Uterus (tissue), 4 donors: Measurements from ENCODE around the gene EML1. TPM values are rescaled to one million over a fixed set of nuclear protein-coding genes. Genes with fewer than 3 reads are reported as not detected.

Experiments used
- DNase-seq, 2 donors: peaks; one replicate each; pipeline ENCODE4 v3.0.0-alpha.2; 2019 to 2020
- H3K27ac ChIP-seq, 2 donors: fragments of 200-600 bp; sonication (generic); 1 replicate in 1 of 2; 2 replicates in 1 of 2; pipeline ENCODE4 v1.5.1; 2016 to 2018
- H3K27me3 ChIP-seq, 2 donors: fragments of 200-600 bp; sonication (generic); one replicate each; pipeline ENCODE4 v1.5.1; 2018 to 2019; ENCODE audit warnings: control low read depth in 1 of 2
- H3K36me3 ChIP-seq, 2 donors: fragments of 200-600 bp; sonication (generic); one replicate each; pipeline ENCODE4 v1.5.1; 2019; ENCODE audit warnings: control low read depth in 1 of 2
- H3K4me1 ChIP-seq, 2 donors: fragments of 200-600 bp; sonication (generic); one replicate each; pipeline ENCODE4 v1.5.1; 2018 to 2019; ENCODE audit warnings: control low read depth in 1 of 2
- H3K4me3 ChIP-seq, 2 donors: fragments of 200-600 bp; sonication (generic); 1 replicate in 1 of 2; 2 replicates in 1 of 2; pipeline ENCODE4 v1.5.1; 2018 to 2019; ENCODE audit warnings: mild to moderate bottlenecking in 1 of 2
- H3K9me3 ChIP-seq, 2 donors: fragments of 200-600 bp; sonication (generic); one replicate each; pipeline ENCODE4 v1.5.1; 2019; ENCODE audit warnings: control low read depth in 1 of 2
- POLR2A ChIP-seq, 2 donors: fragments of 450-650 bp; IDR thresholded peaks; one replicate each; pipeline ENCODE4 v1.6.1; 2016; ENCODE audit warnings: antibody characterized with exemption in 2 of 2, mild to moderate bottlenecking in 1 of 2, moderate library complexity in 1 of 2
- intact Hi-C: fragments of 100-400 bp; cut with DNase I; formaldehyde crosslinking; loops from one replicate; pipeline ENCODE4 v1.15.1; 2023; ENCODE audit warnings: low total_unique reads
- total RNA-seq, 4 donors: library from RNA; depleted of rRNA in 3 of 4; stranded (reverse); fragments of >200 nt in 3 of 4; gene quantifications; one replicate each; pipeline versions ENCODE4 v1.1.0 to v1.2.4, GENCODE V29; 2014 to 2023
- TF ChIP-seq, protein P1 (sequence below), 4 experiments: fragments of 200-600 bp in 2 of 4; fragments of 450-650 bp in 2 of 4; sonication (generic) in 2 of 4; IDR thresholded peaks; one replicate each; pipeline ENCODE4 v1.5.1; 2016 to 2019; ENCODE audit warnings: antibody characterized with exemption in 4 of 4, mild to moderate bottlenecking in 2 of 4, moderate library complexity in 1 of 4
- donor health status: DM: yes; HTN: yes; CAD: no.

Gene EML1
- total RNA-seq, 4 donors from 2014 or later: 51.4 to 184 (median 84.4) TPM

DNA sequence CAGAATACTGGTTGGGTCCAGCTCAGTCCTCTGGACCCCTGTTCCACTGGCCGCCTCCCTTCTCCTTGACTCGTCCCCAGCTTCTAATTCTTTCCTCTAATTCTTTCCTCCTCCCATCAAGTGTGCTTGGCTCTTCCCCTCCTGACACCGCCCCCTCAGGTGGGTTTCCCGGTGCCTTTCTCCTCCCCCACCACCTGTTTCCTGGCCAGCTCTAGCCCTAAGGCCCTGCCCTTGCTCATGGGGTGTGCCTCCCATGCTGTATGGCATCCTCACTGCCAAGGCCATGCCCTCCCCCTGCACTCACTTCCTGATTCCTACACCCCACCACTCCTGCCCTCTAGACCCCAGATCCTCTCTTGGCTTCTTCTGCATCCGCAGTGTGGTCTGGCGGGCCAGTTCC is 12.1 kb upstream of the EML1 start:
- H3K4me1 ChIP-seq: no peaks in the 10 kb centered on the region
- peak in 1 of 2 donors; percentile 9 for DNase-seq
- no peaks in the 10 kb centered on the region for H3K9me3 ChIP-seq
- no peaks in the 10 kb centered on the region for H3K36me3 ChIP-seq
- no peak overlapping the region for H3K4me3 ChIP-seq
- no peaks in the 10 kb centered on the region for H3K27me3 ChIP-seq
- TF ChIP-seq POLR2A (IDR thresholded peaks at IDR 0.05): no peak
- TF ChIP-seq, protein P1, sequence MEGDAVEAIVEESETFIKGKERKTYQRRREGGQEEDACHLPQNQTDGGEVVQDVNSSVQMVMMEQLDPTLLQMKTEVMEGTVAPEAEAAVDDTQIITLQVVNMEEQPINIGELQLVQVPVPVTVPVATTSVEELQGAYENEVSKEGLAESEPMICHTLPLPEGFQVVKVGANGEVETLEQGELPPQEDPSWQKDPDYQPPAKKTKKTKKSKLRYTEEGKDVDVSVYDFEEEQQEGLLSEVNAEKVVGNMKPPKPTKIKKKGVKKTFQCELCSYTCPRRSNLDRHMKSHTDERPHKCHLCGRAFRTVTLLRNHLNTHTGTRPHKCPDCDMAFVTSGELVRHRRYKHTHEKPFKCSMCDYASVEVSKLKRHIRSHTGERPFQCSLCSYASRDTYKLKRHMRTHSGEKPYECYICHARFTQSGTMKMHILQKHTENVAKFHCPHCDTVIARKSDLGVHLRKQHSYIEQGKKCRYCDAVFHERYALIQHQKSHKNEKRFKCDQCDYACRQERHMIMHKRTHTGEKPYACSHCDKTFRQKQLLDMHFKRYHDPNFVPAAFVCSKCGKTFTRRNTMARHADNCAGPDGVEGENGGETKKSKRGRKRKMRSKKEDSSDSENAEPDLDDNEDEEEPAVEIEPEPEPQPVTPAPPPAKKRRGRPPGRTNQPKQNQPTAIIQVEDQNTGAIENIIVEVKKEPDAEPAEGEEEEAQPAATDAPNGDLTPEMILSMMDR (IDR thresholded peaks at IDR 0.05): no peak
- H3K27ac ChIP-seq: no peak overlapping the region
- intact Hi-C loops: no loop called here

DNA sequence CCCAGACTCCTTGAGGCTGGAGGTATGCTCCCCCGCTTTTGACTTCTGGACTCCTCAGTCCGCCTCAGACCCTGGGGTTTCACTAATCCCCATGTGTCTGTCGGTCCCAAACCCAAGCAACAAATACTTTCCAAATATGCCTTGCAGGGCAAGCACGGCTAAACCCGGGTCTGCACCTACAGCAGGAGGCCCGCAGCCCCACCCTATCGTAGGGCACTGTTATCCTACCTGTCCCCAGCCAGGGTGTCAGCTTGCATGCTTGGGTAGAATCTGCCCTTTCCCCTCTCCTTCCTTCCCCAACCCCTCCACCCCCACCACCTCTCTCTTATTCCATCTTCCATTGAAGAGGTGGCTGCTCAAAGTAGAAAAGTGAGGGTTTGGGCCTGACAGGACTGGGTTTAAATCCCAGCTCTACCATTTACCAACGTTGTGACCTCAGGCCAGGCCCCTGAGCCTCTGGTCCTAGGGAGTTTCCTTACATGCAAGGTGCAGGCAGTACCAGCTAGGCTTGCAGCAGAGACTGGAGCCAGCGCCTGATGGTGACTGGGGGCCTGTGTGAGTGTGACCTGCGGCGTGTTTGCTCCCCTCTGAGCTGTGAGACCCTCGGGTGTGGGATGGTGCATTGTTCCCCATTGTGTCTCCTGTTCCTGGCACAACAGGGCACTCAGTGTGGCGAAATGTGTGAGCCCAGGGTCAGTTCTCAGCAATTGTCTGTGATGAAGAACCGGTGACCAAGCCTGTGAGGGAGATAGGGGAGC is 11.2 kb upstream of the EML1 start:
- DNase-seq: peak in 1 of 2 donors; percentile 9
- no peaks in the 10 kb centered on the region for H3K36me3 ChIP-seq
- TF ChIP-seq POLR2A (IDR thresholded peaks at IDR 0.05): no peak
- TF ChIP-seq, protein P1 (IDR thresholded peaks at IDR 0.05): no peak

DNA sequence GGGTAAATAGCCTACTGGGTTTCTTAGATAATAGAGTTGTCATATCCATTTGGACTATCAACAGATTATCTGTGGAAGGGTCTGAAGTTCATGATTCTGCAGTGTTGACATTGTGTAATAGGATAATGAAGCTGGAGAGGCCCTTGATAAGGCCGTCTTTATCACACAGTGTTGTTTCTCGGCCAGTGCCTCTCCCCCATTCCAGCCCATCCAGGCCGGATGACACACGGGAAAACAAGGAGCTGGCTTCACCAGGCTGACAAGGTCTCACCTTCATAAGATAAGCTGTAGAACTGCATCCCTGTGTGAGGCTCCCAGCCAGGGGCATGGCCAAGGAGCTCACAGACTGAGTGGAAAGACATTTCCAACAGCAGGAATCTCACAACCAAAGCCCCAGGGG is 8.7 kb upstream of the EML1 start:
- intact Hi-C loops: no loop called here

More for the DNA sequence above, 11.2 kb upstream of the EML1 start:
- Histone ChIP-seq H3K4me3 (no peak overlapping the region), H3K9me3 (no peaks in the 10 kb centered on the region), H3K27me3 (no peaks in the 10 kb centered on the region), H3K27ac (no peak overlapping the region), H3K4me1 (no peaks in the 10 kb centered on the region)
- intact Hi-C loops: no loop called here

DNA sequence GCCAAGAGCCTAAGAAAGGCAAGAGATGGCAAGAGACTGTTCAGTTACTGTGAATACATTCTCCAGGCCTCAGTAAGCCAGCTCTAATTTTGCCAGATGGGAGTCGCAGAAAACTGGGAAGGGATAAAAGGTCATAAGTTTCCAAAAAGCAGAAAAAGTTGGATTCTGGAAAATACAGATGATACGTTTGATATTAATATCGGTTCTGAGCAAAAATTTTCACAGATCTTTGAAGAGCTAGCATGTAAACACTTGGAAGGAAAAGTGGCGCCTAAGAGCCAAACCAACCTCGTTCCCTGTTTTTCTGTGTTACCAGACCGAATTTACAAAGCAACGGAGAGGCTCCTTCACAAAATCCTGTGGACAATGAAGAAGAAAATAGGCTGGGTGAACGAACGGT is 7.8 kb upstream of the EML1 start:
- intact Hi-C loops: no loop called here
- Histone ChIP-seq H3K4me1 (no peaks in the 10 kb centered on the region), H3K27ac (no peak overlapping the region)

More for the DNA sequence above, 8.7 kb upstream of the EML1 start:
- Histone ChIP-seq H3K9me3 (no peaks in the 10 kb centered on the region), H3K27ac (no peak overlapping the region), H3K36me3 (no peaks in the 10 kb centered on the region), H3K4me3 (no peak overlapping the region), H3K4me1 (no peaks in the 10 kb centered on the region), H3K27me3 (no peaks in the 10 kb centered on the region)
- no peak for TF ChIP-seq POLR2A (IDR thresholded peaks at IDR 0.05)
- TF ChIP-seq, protein P1 (IDR thresholded peaks at IDR 0.05): no peak
- peak in 1 of 2 donors; percentile 2 for DNase-seq

DNA sequence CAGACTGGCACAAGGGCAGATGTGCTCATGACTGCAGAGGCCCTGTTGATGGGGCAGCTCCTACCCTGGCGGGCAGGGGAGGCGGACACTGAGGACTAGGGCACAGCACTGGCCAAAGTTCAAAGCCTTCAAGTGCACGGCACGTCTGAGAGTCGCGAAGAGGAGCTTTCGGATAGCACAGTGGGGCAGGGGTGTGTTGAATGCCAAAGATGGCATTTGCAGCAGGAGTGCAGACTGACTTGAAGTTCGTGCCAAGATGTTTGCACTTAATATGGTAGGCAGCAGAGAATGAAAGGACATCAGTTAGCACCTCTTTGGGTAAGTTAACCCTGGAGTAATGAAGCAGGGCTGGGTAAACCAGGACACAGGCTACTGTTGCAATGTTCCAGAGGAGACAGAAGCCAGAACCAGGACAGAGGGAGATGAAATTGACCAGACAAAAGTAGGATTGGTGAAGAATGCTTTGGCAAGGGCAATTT is 6.7 kb upstream of the EML1 start:
- TF ChIP-seq, protein P1 (IDR thresholded peaks at IDR 0.05): no peak
- TF ChIP-seq POLR2A (IDR thresholded peaks at IDR 0.05): no peak
- no peak overlapping the region for H3K27ac ChIP-seq
- intact Hi-C loops: no loop called here
- H3K27me3 ChIP-seq: no peaks in the 10 kb centered on the region
- DNase-seq: peak in 1 of 2 donors; percentile 8
- no peaks in the 10 kb centered on the region for H3K4me1 ChIP-seq
- no peaks in the 10 kb centered on the region for H3K36me3 ChIP-seq
- H3K9me3 ChIP-seq: no peaks in the 10 kb centered on the region
- no peak overlapping the region for H3K4me3 ChIP-seq

More for the DNA sequence above, 7.8 kb upstream of the EML1 start:
- H3K36me3 ChIP-seq: no peaks in the 10 kb centered on the region
- H3K9me3 ChIP-seq: no peaks in the 10 kb centered on the region
- H3K27me3 ChIP-seq: no peaks in the 10 kb centered on the region
- no peak for DNase-seq
- TF ChIP-seq, protein P1 (IDR thresholded peaks at IDR 0.05): no peak
- no peak for TF ChIP-seq POLR2A (IDR thresholded peaks at IDR 0.05)
- no peak overlapping the region for H3K4me3 ChIP-seq
